ENCODE data around the gene SRL. TPM values are rescaled to one million over a fixed set of nuclear protein-coding genes. Genes with fewer than 3 reads are reported as not detected.

Gene SRL
- total and polyA plus RNA-seq, 12 donors = 0.24 to 1.8 (median 0.52) TPM; not detected in 2

DNA sequence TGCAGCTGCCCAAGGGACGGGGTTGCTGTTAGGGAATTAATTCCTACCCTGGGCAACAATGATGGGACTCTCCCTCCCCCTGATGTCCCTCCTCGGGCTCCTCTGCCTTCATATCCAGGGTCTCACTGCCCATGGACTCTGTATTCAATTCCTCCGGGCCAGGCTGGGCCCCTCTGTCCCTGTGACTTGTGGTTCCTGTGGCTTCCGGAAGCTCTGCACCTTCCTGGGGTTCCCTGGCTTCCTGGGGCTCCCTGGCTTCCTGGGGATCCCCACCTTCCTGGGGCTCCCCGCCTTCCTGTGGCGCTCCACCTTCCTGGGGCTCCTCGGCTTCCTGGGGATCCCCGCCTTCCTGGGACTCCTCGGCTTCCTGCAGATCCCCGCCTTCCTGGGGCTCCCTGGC lies 35.2 kb downstream of the SRL start:
- no peak overlapping the region for H3K27ac ChIP-seq
- 67 to 87% (median 77%) methylated on average over 7 to 10 of the region's 10 CpGs for WGBS, 4 donors

GRCh38 chr16:4205971-4206370 lies 35.9 kb downstream of the SRL start:
- no peak for DNase-seq
- no peak overlapping the region for H3K27ac ChIP-seq
- no peaks in the 10 kb centered on the region for H3K36me3 ChIP-seq (replicated peaks in 1 of 2)
- H3K9me3 ChIP-seq (replicated peaks in 1 of 3) = no peaks in the 10 kb centered on the region
- 83 to 93% (median 89%) methylated on average over 8 of the region's 8 CpGs for WGBS, 4 donors
- intact Hi-C loops (cut with DNase I) = loop anchor here in 1 of 2 donors (10.0 kb wide), 1 partner anchor 129 kb away; no protein-coding TSS in a partner anchor
- no peak overlapping the region for H3K4me3 ChIP-seq
- TF ChIP-seq POLR2A (IDR thresholded peaks at IDR 0.05) = no peak
- TF ChIP-seq, protein P1, sequence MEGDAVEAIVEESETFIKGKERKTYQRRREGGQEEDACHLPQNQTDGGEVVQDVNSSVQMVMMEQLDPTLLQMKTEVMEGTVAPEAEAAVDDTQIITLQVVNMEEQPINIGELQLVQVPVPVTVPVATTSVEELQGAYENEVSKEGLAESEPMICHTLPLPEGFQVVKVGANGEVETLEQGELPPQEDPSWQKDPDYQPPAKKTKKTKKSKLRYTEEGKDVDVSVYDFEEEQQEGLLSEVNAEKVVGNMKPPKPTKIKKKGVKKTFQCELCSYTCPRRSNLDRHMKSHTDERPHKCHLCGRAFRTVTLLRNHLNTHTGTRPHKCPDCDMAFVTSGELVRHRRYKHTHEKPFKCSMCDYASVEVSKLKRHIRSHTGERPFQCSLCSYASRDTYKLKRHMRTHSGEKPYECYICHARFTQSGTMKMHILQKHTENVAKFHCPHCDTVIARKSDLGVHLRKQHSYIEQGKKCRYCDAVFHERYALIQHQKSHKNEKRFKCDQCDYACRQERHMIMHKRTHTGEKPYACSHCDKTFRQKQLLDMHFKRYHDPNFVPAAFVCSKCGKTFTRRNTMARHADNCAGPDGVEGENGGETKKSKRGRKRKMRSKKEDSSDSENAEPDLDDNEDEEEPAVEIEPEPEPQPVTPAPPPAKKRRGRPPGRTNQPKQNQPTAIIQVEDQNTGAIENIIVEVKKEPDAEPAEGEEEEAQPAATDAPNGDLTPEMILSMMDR (IDR thresholded peaks at IDR 0.05) = no peak
- H3K4me1 ChIP-seq (replicated peaks in 1 of 2) = peaks cover 0 to 7% of the 10 kb centered on the region in 2 donors
- no peaks in the 10 kb centered on the region for H3K27me3 ChIP-seq

More for the DNA sequence above, 35.2 kb downstream of the SRL start:
- H3K27me3 ChIP-seq = no peaks in the 10 kb centered on the region
- no peaks in the 10 kb centered on the region for H3K9me3 ChIP-seq (replicated peaks in 1 of 3)
- H3K36me3 ChIP-seq (replicated peaks in 1 of 2) = no peaks in the 10 kb centered on the region
- no peak overlapping the region for H3K4me3 ChIP-seq
- no peak for DNase-seq
- peaks cover 0 to 7% of the 10 kb centered on the region in 2 donors for H3K4me1 ChIP-seq (replicated peaks in 1 of 2)
- intact Hi-C loops (cut with DNase I) = loop anchor here in 1 of 2 donors (10.0 kb wide), 1 partner anchor 128 kb away; no protein-coding TSS in a partner anchor
- TF ChIP-seq, protein P1 (IDR thresholded peaks at IDR 0.05) = no peak
- TF ChIP-seq POLR2A (IDR thresholded peaks at IDR 0.05) = no peak

- Histone ChIP-seq H3K27me3 (no peaks in the 10 kb centered on the region), H3K4me1 (replicated peaks in 1 of 2) (peaks cover 0 to 7% of the 10 kb centered on the region in 2 donors), H3K27ac (no peak overlapping the region), H3K9me3 (replicated peaks in 1 of 3) (no peaks in the 10 kb centered on the region), H3K36me3 (replicated peaks in 1 of 2) (no peaks in the 10 kb centered on the region), H3K4me3 (no peak overlapping the region)
- DNase-seq = no peak
- intact Hi-C loops (cut with DNase I) = loop anchor here (5.0 to 10.0 kb wide), 2 partner anchors 48 to 130 kb away; no protein-coding TSS in a partner anchor
- 90 to 92% (median 90%) methylated on average over 6 to 9 of the region's 9 CpGs for WGBS, 4 donors
- no peak for TF ChIP-seq POLR2A (IDR thresholded peaks at IDR 0.05)
Measured at GRCh38 chr16:4204521-4204920, 37.4 kb downstream of the SRL start.

GRCh38 chr16:4203748-4204147 lies 38.1 kb downstream of the SRL start:
- intact Hi-C loops (cut with DNase I) = loop anchor here (5.0 to 10.0 kb wide), 2 partner anchors 49 to 131 kb away; no protein-coding TSS in a partner anchor
- Histone ChIP-seq H3K36me3 (replicated peaks in 1 of 2) (no peaks in the 10 kb centered on the region), H3K27me3 (no peaks in the 10 kb centered on the region), H3K4me1 (replicated peaks in 1 of 2) (peaks cover 0 to 7% of the 10 kb centered on the region in 2 donors), H3K27ac (no peak overlapping the region), H3K4me3 (no peak overlapping the region), H3K9me3 (replicated peaks in 1 of 3) (no peaks in the 10 kb centered on the region)
- TF ChIP-seq, protein P1 (IDR thresholded peaks at IDR 0.05) = no peak
- no peak for TF ChIP-seq POLR2A (IDR thresholded peaks at IDR 0.05)
- WGBS, 4 donors = 92 to 95% (median 94%) methylated on average over 7 to 11 of the region's 11 CpGs
- no peak for DNase-seq

Data from adrenal gland (tissue), 12 donors.